MM.1S (cell line): ENCODE results near the gene LIMCH1.

Source experiments
- DNase-seq: peaks from one replicate; pipeline ENCODE4 v3.0.0-alpha.2; 2015
- H2AFZ ChIP-seq: fragments of 300-600 bp; sonication (generic); 2 replicates; pipeline ENCODE4 v1.6.0; 2016; ENCODE audit warnings: antibody characterized with exemption, low read length
- H3F3A ChIP-seq: fragments of 300-600 bp; sonication (generic); 2 replicates; pipeline ENCODE4 v1.6.1; 2016; ENCODE audit warnings: mild to moderate bottlenecking, antibody characterized with exemption, low read length, moderate library complexity, mixed read lengths; ENCODE audit not compliant: insufficient read depth
- H3K27ac ChIP-seq: fragments of 300-600 bp; sonication (generic); 2 replicates; pipeline ENCODE4 v1.5.1; 2016; ENCODE audit warnings: mild to moderate bottlenecking, low read length
- H3K27me3 ChIP-seq: fragments of 300-600 bp; sonication (generic); replicated peaks from 2 replicates; pipeline ENCODE4 v1.6.0; 2016; ENCODE audit warnings: low read length; ENCODE audit not compliant: insufficient read depth
- H3K36me3 ChIP-seq: fragments of 300-600 bp; sonication (generic); replicated peaks from 2 replicates; pipeline ENCODE4 v1.6.1; 2016; ENCODE audit warnings: mild to moderate bottlenecking, low read length, mixed read lengths; ENCODE audit not compliant: insufficient read depth
- H3K4me1 ChIP-seq: fragments of 300-600 bp; sonication (generic); 2 replicates; pipeline ENCODE4 v1.6.1; 2016; ENCODE audit warnings: low read length, mixed read lengths
- H3K4me2 ChIP-seq: fragments of 300-600 bp; sonication (generic); 2 replicates; pipeline ENCODE4 v1.6.0; 2016; ENCODE audit warnings: low read depth, low read length
- H3K4me3 ChIP-seq: fragments of 300-600 bp; sonication (generic); 2 replicates; pipeline ENCODE4 v1.5.1; 2016; ENCODE audit warnings: low read length, mixed read lengths
- H3K79me2 ChIP-seq: fragments of 300-600 bp; sonication (generic); 2 replicates; pipeline ENCODE4 v1.6.1; 2016; ENCODE audit warnings: mixed run types, low read length, mixed read lengths
- H3K9ac ChIP-seq: fragments of 300-600 bp; sonication (generic); 2 replicates; pipeline ENCODE4 v1.6.1; 2016; ENCODE audit warnings: low read length, mixed read lengths
- H3K9me2 ChIP-seq: fragments of 300-600 bp; sonication (generic); replicated peaks from 2 replicates; pipeline ENCODE4 v1.6.1; 2016; ENCODE audit warnings: mild to moderate bottlenecking, low read length, mixed read lengths; ENCODE audit not compliant: insufficient read depth
- H3K9me3 ChIP-seq: fragments of 300-600 bp; sonication (generic); replicated peaks from 2 replicates; pipeline ENCODE4 v1.6.1; 2016; ENCODE audit warnings: mild to moderate bottlenecking, low read length, mixed read lengths; ENCODE audit not compliant: insufficient read depth
- H4K20me1 ChIP-seq: fragments of 300-600 bp; sonication (generic); 2 replicates; pipeline ENCODE4 v1.6.1; 2016; ENCODE audit warnings: mild to moderate bottlenecking, low read length, moderate library complexity, mixed read lengths; ENCODE audit not compliant: insufficient read depth
- EZH2 ChIP-seq: fragments of 300-600 bp; sonication (generic); optimal IDR thresholded peaks from 2 replicates; pipeline ENCODE3; 2017; ENCODE audit warnings: low read depth, mild to moderate bottlenecking, antibody characterized with exemption, low read length, mixed read lengths
- EZH2phosphoT487 ChIP-seq: fragments of 300-600 bp; sonication (generic); IDR thresholded peaks from 2 replicates; pipeline ENCODE4 v1.6.1; 2018; ENCODE audit warnings: antibody characterized with exemption, low read length
- TF ChIP-seq, protein P1 (sequence below): fragments of 300-600 bp; sonication (generic); IDR thresholded peaks from 2 replicates; pipeline ENCODE4 v1.5.1; 2016; ENCODE audit warnings: antibody characterized with exemption, low read length, mixed read lengths

Gene LIMCH1

DNA sequence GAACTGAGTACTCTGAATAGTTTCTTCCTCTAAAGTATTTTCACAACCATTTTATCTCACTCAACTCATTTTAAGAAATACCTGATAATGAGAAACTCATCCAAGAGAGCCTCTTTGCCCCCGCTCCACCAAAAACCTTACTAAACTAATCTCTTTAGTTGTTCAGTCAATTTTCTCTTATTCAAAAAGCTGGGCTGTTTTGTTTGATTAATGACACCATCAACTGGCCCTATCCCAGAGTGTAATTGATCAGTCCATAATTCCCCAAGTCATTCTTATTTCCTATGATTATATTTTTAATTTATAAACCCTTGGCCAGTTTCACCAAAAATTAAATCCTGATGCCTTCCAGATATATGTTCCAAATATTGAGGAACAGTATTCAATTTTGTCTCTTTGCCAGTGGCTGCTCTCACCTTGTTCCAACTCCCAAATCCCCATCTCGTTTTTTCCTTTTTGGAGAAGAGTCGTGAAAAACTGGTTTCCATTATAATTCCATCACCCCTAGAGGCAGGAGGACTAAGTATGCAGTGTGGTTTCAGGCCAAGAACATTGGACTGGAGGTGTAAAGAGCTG, 10.4 kb downstream of the LIMCH1 start:
- Histone ChIP-seq H4K20me1 (no peaks in the 10 kb centered on the region), H2AFZ (no peak overlapping the region), H3K4me2 (no peak overlapping the region), H3K4me3 (no peak overlapping the region), H3K79me2 (no peaks in the 10 kb centered on the region), H3K4me1 (no peaks in the 10 kb centered on the region), H3K36me3 (no peaks in the 10 kb centered on the region), H3F3A (no peaks in the 10 kb centered on the region), H3K9ac (no peak overlapping the region), H3K9me2 (no peaks in the 10 kb centered on the region), H3K27me3 (no peaks in the 10 kb centered on the region), H3K9me3 (no peaks in the 10 kb centered on the region), H3K27ac (no peak overlapping the region)
- TF ChIP-seq EZH2phosphoT487 (no peak), EZH2 (no peak)
- TF ChIP-seq, protein P1, sequence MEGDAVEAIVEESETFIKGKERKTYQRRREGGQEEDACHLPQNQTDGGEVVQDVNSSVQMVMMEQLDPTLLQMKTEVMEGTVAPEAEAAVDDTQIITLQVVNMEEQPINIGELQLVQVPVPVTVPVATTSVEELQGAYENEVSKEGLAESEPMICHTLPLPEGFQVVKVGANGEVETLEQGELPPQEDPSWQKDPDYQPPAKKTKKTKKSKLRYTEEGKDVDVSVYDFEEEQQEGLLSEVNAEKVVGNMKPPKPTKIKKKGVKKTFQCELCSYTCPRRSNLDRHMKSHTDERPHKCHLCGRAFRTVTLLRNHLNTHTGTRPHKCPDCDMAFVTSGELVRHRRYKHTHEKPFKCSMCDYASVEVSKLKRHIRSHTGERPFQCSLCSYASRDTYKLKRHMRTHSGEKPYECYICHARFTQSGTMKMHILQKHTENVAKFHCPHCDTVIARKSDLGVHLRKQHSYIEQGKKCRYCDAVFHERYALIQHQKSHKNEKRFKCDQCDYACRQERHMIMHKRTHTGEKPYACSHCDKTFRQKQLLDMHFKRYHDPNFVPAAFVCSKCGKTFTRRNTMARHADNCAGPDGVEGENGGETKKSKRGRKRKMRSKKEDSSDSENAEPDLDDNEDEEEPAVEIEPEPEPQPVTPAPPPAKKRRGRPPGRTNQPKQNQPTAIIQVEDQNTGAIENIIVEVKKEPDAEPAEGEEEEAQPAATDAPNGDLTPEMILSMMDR, result no peak
- no peak for DNase-seq

DNA sequence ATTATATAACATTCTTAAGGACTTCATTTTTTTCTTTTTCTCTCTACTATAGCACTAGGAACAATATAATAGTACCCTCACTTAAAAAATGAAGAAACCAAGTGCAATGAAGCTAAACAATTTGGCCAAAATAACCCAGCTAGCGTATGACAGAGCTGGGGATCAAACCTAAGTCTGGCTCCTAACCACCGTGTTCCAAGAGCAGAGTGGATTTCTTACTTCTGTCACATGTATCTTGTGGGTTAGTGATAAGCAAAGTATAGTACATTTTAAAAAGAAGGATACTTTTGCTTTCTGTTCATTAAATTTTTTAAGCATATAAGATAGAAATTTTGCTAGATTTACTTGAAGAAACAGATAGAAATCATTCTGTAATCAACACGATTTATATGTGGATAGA, 11.5 kb downstream of the LIMCH1 start:
- Histone ChIP-seq H2AFZ (no peak overlapping the region), H3K4me1 (no peaks in the 10 kb centered on the region), H3F3A (no peaks in the 10 kb centered on the region), H3K4me3 (no peak overlapping the region), H3K9me2 (no peaks in the 10 kb centered on the region), H4K20me1 (no peaks in the 10 kb centered on the region), H3K36me3 (no peaks in the 10 kb centered on the region), H3K4me2 (no peak overlapping the region), H3K27me3 (no peaks in the 10 kb centered on the region), H3K9me3 (no peaks in the 10 kb centered on the region), H3K79me2 (no peaks in the 10 kb centered on the region), H3K27ac (no peak overlapping the region), H3K9ac (no peak overlapping the region)
- TF ChIP-seq, protein P1, result no peak
- no peak for TF ChIP-seq EZH2
- no peak for TF ChIP-seq EZH2phosphoT487
- DNase-seq, result no peak

GRCh38 chr4:41550308-41550707, 12.4 kb downstream of the LIMCH1 start:
- no peaks in the 10 kb centered on the region for H3K79me2 ChIP-seq
- H3K4me1 ChIP-seq, result no peaks in the 10 kb centered on the region
- H3K36me3 ChIP-seq, result no peaks in the 10 kb centered on the region
- H3K9me3 ChIP-seq, result no peaks in the 10 kb centered on the region
- no peak overlapping the region for H3K4me3 ChIP-seq
- no peak overlapping the region for H3K27ac ChIP-seq
- no peaks in the 10 kb centered on the region for H3K27me3 ChIP-seq
- no peak overlapping the region for H3K9ac ChIP-seq
- H3K9me2 ChIP-seq, result no peaks in the 10 kb centered on the region
- no peaks in the 10 kb centered on the region for H3F3A ChIP-seq
- H3K4me2 ChIP-seq, result no peak overlapping the region
- no peaks in the 10 kb centered on the region for H4K20me1 ChIP-seq
- no peak for TF ChIP-seq EZH2phosphoT487
- TF ChIP-seq EZH2, result no peak
- TF ChIP-seq, protein P1, result no peak
- no peak overlapping the region for H2AFZ ChIP-seq
- no peak for DNase-seq
